Common myeloid progenitor, CD34-positive (primary cell): ENCODE data around the gene DNAJB13.
A peak's percentile ranks its signal among the peaks of the same experiment; 100 is the strongest.

ENCODE experiments used
- CTCF ChIA-PET: fragments of 350-600 bp; sonication (Branson Sonifier 250); formaldehyde crosslinking; loops from one replicate; lab custom pipeline; 2021; ENCODE audit warnings: antibody characterized with exemption; lab: Charles Lee
- POLR2A ChIA-PET: fragments of 350-600 bp; sonication (Branson Sonifier 250); formaldehyde crosslinking; loops from one replicate; lab custom pipeline; 2021; ENCODE audit warnings: antibody characterized with exemption; lab: Charles Lee
- DNase-seq, 3 donors: peaks; one replicate each; pipeline versions ENCODE4 v3.0.0 to v3.0.0-alpha.2; 2013
- H3K27ac ChIP-seq, 2 experiments: 1 replicate in 1 of 2; 2 replicates in 1 of 2; pipeline ENCODE4 v1.7.0; 2013; ENCODE audit warnings: inconsistent platforms in 2 of 2, low read length in 2 of 2, mild to moderate bottlenecking in 2 of 2, low read depth in 1 of 2, moderate library complexity in 1 of 2; ENCODE audit not compliant: severe bottlenecking in 2 of 2, insufficient read depth in 1 of 2, poor library complexity in 1 of 2
- H3K27me3 ChIP-seq, 5 experiments: replicated peaks in 2 of 5; 1 replicate in 3 of 5; 2 replicates in 2 of 5; pipeline versions ENCODE4 v1.6.1 to v1.7.0; 2013; ENCODE audit warnings: low read length in 4 of 5, mild to moderate bottlenecking in 2 of 5, moderate library complexity in 2 of 5, inconsistent platforms in 1 of 5; ENCODE audit not compliant: insufficient read depth in 5 of 5, control insufficient read depth in 4 of 5
- H3K36me3 ChIP-seq, 4 experiments: 1 replicate in 2 of 4; 2 replicates in 2 of 4; pipeline versions ENCODE4 v1.6.1 to v1.7.0; 2013; ENCODE audit warnings: low read length in 3 of 4, control low read depth in 1 of 4, mild to moderate bottlenecking in 1 of 4; ENCODE audit not compliant: control insufficient read depth in 4 of 4, insufficient read depth in 4 of 4
- H3K4me1 ChIP-seq, 4 experiments: 1 replicate in 3 of 4; 2 replicates in 1 of 4; pipeline versions ENCODE4 v1.6.1 to v1.7.1; 2013; ENCODE audit warnings: low read length in 3 of 4, mild to moderate bottlenecking in 3 of 4, control low read depth in 1 of 4, inconsistent platforms in 1 of 4, moderate library complexity in 1 of 4; ENCODE audit not compliant: control insufficient read depth in 4 of 4, insufficient read depth in 4 of 4; ENCODE audit errors: control extremely low read depth in 1 of 4
- H3K4me3 ChIP-seq, 7 experiments: 1 replicate in 4 of 7; 2 replicates in 3 of 7; pipeline versions ENCODE4 v1.5.1 to v1.7.0; 2013; ENCODE audit warnings: mild to moderate bottlenecking in 7 of 7, low read length in 6 of 7, moderate library complexity in 6 of 7, inconsistent platforms in 2 of 7, low read depth in 2 of 7, control low read depth in 1 of 7; ENCODE audit not compliant: insufficient read depth in 4 of 7, control insufficient read depth in 1 of 7; ENCODE audit errors: extremely low read depth in 1 of 7
- H3K9me3 ChIP-seq, 5 experiments: 1 replicate in 4 of 5; 2 replicates in 1 of 5; pipeline versions ENCODE4 v1.6.1 to v1.7.1; 2013; ENCODE audit warnings: low read length in 4 of 5, mild to moderate bottlenecking in 2 of 5, inconsistent platforms in 1 of 5, low read depth in 1 of 5, moderate library complexity in 1 of 5; ENCODE audit not compliant: control insufficient read depth in 4 of 5, insufficient read depth in 2 of 5; ENCODE audit errors: control extremely low read depth in 1 of 5
- WGBS: methylation state at CpG from one replicate; pipeline ENCODE4 v1.1.5; 2013; ENCODE audit not compliant: insufficient coverage; 5-methylcytosine and 5-hydroxymethylcytosine counted together

Gene DNAJB13

DNA sequence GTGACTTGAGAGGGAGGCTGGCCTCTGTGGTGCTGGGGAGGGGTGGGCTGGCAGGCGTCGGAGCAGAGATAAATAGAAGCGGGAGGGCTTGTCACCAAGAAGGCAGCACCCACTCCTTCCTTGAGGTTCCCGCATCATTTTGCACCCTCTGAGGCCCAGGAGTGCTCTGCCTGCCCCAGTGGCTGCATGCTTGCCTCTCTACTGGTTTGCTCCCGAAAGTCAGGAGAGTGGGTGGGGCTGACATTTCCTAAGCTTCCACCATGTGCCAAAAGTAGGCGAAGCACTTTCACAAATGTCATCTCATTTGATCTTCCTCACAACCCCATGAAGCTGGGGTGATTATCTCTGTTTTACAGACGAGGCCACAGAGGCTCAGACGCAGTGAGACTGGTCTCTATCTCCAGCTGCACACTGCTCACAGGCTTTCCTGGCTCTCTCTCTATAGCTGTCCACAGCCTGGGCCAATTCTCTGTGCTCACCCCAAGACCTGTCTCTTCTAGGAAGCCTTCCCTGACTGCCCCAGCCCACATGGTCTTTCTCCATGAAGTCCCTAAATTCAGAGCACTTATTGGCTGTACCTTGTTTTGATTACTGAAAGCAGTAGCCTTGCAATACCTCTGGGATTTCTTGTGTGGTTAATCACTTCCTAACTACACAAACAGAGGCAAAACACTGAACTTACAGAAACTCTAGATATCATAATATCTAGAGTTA, 60.7 kb downstream of the DNAJB13 start:
- ChIA-PET CTCF (interaction anchor here (1.8 kb wide), 1 partner anchor 33 kb away, joined by 3 read pairs; no protein-coding TSS in a partner anchor), POLR2A (interaction anchor here (0.6 to 1.7 kb wide), 3 partner anchors 29 to 41 kb away, joined by 3 to 6 read pairs (median 3); partner anchors contain the start of gene UCP2)
- H3K27ac ChIP-seq, result peak overlapping the region in 1 of 2 experiments; percentile 69
- peak; percentile 78 to 93 (median 88) for DNase-seq
- H3K27me3 ChIP-seq, result no peaks in the 10 kb centered on the region
- peaks cover 0 to 13% (median 7%) of the 10 kb centered on the region in 4 experiments for H3K36me3 ChIP-seq
- H3K4me1 ChIP-seq, result peaks cover 7 to 56% (median 47%) of the 10 kb centered on the region in 4 experiments
- H3K9me3 ChIP-seq, result no peaks in the 10 kb centered on the region
- 73% methylated on average over 6 of the region's 8 CpGs for WGBS
- H3K4me3 ChIP-seq, result peak overlapping the region in 2 of 7 experiments; percentile 2 to 16

GRCh38 chr11:74012074-74012809, 61.4 kb downstream of the DNAJB13 start:
- H3K4me3 ChIP-seq, result peak overlapping the region in 1 of 7 experiments; percentile 2
- POLR2A ChIA-PET, result interaction anchor here (0.6 to 1.7 kb wide), 2 partner anchors 30 to 40 kb away, joined by 3 to 6 read pairs; partner anchors contain the start of gene UCP2
- H3K27me3 ChIP-seq, result no peaks in the 10 kb centered on the region
- peaks cover 0 to 21% (median 10%) of the 10 kb centered on the region in 4 experiments for H3K36me3 ChIP-seq
- peaks cover 7 to 56% (median 47%) of the 10 kb centered on the region in 4 experiments for H3K4me1 ChIP-seq
- peak overlapping the region in 1 of 2 experiments; percentile 69 for H3K27ac ChIP-seq
- CTCF ChIA-PET, result interaction anchor here (1.8 kb wide), 1 partner anchor 33 kb away, joined by 3 read pairs; no protein-coding TSS in a partner anchor
- H3K9me3 ChIP-seq, result no peaks in the 10 kb centered on the region
- 97% methylated on average over 7 of the region's 14 CpGs for WGBS
- DNase-seq, result no peak

GRCh38 chr11:74013141-74013540, 62.3 kb downstream of the DNAJB13 start:
- peaks cover 2 to 29% (median 10%) of the 10 kb centered on the region in 4 experiments for H3K36me3 ChIP-seq
- CTCF ChIA-PET, result interaction anchor here (1.0 to 2.1 kb wide), 3 partner anchors 8 to 34 kb away, joined by 3 to 6 read pairs (median 3); no protein-coding TSS in a partner anchor
- POLR2A ChIA-PET, result interaction anchor here (0.6 kb wide), 1 partner anchor 149 kb away, joined by 3 read pairs; no protein-coding TSS in a partner anchor
- 100% methylated on average over 8 of the region's 8 CpGs for WGBS
- H3K27ac ChIP-seq, result no peak overlapping the region
- H3K27me3 ChIP-seq, result no peaks in the 10 kb centered on the region
- no peak overlapping the region for H3K4me3 ChIP-seq
- peaks cover 7 to 60% (median 48%) of the 10 kb centered on the region in 4 experiments for H3K4me1 ChIP-seq
- H3K9me3 ChIP-seq, result no peaks in the 10 kb centered on the region
- no peak for DNase-seq

GRCh38 chr11:74014880-74015279, 64.1 kb downstream of the DNAJB13 start:
- peak; percentile 34 to 77 (median 65) for DNase-seq
- Histone ChIP-seq H3K27ac (no peak overlapping the region), H3K4me1 (peaks cover 7 to 73% (median 63%) of the 10 kb centered on the region in 4 experiments), H3K4me3 (no peak overlapping the region), H3K36me3 (peaks cover 2 to 29% (median 10%) of the 10 kb centered on the region in 4 experiments), H3K27me3 (no peaks in the 10 kb centered on the region), H3K9me3 (no peaks in the 10 kb centered on the region)
- ChIA-PET POLR2A (interaction anchor here (1.3 kb wide), 1 partner anchor 20 kb away, joined by 4 read pairs; no protein-coding TSS in a partner anchor), CTCF (interaction anchor here (1.1 to 2.1 kb wide), 9 partner anchors 12 to 54 kb away, joined by 3 to 6 read pairs (median 4); partner anchors contain the start of gene UCP2)
- WGBS, result 29% methylated on average over 2 of the region's 2 CpGs

- Histone ChIP-seq H3K4me1 (peaks cover 7 to 73% (median 63%) of the 10 kb centered on the region in 4 experiments), H3K27ac (no peak overlapping the region), H3K36me3 (peaks cover 2 to 26% (median 10%) of the 10 kb centered on the region in 4 experiments), H3K27me3 (no peaks in the 10 kb centered on the region), H3K4me3 (no peak overlapping the region), H3K9me3 (no peaks in the 10 kb centered on the region)
- CTCF ChIA-PET, result interaction anchor here (0.8 to 1.6 kb wide), 8 partner anchors 11 to 56 kb away, joined by 3 to 5 read pairs (median 3); partner anchors contain the start of gene UCP2
- WGBS, result 97% methylated on average over 5 of the region's 5 CpGs
- DNase-seq, result peak in 2 of 3 donors; percentile 22 to 41
- POLR2A ChIA-PET, result no interaction called here
Observed at GRCh38 chr11:74015919-74016684, 65.3 kb downstream of the DNAJB13 start.

DNA sequence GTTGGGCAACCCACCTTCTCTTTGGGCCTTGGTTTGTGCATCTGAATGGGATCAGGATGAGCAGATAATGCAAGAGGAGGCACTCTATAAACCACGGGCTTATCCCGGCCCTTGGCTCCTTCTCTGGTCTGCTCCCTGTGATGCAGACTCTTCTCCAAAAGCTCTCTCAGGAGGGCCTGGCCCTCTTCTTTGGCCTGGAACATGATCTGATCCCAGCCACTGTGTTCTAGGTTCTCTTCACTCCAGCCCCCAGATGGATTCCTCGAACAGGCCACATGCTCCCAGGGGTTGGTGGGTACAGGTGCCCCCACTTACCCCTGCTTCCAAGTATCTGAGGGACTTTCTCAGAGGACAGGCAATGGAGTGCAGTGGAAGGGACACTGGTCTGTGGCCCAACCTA, 66.8 kb downstream of the DNAJB13 start:
- H3K4me3 ChIP-seq, result no peak overlapping the region
- WGBS, result 93% methylated on average over 3 of the region's 3 CpGs
- H3K27ac ChIP-seq, result no peak overlapping the region
- H3K36me3 ChIP-seq, result peaks cover 2 to 28% (median 11%) of the 10 kb centered on the region in 4 experiments
- ChIA-PET CTCF (interaction anchor here (1.3 to 2.6 kb wide), 3 partner anchors 17 to 53 kb away, joined by 4 to 10 read pairs (median 6); no protein-coding TSS in a partner anchor), POLR2A (interaction anchor here (1.0 kb wide), 1 partner anchor 10 kb away, joined by 3 read pairs; no protein-coding TSS in a partner anchor)
- no peak for DNase-seq
- H3K9me3 ChIP-seq, result no peaks in the 10 kb centered on the region
- peaks cover 4 to 63% (median 55%) of the 10 kb centered on the region in 4 experiments for H3K4me1 ChIP-seq
- H3K27me3 ChIP-seq, result no peaks in the 10 kb centered on the region
